GM21528 (cell line): ENCODE measurements around the gene NOS2.
"Not testable (repeated sequence)": the region's sequence is repeated elsewhere in the genome, so short reads cannot be mapped to it uniquely, and the experiment has no call there.

Source experiments
- ATAC-seq: cut with Tn5 transposase; IDR thresholded peaks from one replicate; pipeline ENCODE4 v1.9.1; 2021; ENCODE audit warnings: mild to moderate bottlenecking, moderate library complexity; ENCODE audit not compliant: unreplicated experiment, low FRiP score

Gene NOS2

DNA sequence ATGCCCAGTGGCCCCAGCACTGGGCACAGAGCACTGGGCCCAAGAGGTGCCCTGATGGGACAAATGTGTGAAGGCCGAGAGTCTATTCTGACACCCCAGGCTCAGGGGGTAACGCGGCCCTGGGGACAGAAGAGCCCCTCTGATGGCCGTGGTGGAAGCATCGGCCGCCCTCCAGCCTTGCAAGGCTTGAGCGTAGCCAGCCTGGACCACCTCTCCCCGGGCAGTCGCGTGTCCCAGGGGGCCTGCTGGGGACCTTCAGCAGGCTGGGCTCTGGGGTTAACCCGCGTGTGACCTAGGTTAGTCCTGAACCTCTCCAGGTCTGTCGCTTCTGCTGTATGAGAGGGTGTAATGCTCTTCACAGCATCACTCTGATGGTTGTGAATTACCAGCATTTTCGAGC lies 40.8 kb downstream of the NOS2 start:
- no peak for ATAC-seq

DNA sequence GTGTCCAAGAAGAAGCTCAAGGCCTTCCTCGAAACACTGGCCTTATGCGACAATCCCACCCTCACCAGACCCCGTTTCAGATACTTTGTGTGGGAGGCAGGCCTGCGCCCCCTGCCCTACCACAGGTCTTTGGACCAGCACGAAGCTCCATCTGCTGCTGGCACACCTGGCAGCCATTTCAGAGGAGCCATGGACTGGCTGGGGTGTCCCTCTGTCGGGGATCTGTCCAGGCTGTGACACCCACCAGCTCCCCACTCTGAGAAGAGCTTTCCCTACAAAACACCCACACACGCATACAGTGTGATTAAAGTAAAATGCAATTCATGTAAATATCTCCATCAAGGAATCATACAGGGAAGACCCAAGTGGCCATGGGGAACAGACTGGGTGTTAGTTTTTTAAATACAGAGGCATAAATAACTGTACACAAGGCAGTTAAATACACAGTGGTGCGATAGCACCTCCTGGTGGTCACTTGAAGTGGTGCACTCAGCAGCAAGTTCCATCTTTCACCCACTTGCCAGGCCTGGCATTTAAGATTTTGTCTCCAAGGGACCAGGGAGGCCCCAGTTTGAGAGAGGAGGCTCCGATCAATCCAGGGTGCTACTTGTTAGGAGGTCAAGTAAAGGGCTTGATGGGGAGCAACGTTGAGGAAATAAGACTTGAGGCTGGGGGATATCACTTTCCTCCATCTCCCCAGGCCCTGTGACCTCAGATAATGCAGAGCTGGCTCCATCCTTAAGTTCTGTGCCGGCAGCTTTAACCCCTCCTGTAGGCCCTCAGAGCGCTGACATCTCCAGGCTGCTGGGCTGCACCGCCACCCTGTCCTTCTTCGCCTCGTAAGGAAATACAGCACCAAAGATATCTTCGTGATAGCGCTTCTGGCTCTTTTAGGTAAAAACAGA lies 43.6 kb downstream of the NOS2 start:
- ATAC-seq = no peak

DNA sequence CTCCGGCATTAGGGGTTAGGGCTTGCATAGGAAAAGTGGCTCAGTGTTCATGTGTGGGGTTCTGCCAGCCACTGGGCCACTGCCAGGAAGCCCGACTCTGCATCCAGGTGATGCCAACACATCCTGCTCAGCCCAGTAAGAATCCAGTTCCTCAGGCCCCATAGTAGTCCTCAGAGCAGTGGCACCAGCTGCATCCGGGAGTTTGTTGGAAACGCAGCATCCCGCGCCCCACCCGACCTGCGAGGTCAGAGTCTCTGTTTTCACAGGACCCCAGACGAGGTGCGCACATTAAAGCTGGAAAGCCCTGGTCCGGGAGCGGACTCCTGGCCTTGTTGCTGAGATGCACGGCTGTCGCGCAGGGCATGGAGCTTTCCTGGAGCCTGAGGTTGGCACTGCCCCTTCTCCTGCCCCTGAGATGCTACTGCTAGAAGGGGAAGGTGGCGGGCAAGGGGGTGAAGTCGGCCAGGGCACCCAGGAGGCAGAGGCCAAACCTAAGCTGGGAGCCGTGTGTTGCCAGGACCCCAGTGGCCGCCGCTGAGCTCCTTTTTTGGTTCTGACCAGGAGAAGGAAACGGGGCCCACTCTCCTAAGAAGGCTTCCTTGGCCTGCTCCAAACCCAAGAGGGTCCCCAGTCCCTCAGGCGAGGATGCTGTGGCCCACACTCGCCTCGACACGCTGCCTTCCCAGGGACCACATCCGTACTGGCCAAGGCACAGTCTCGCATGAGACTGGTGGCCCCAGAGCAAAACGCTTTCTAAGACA lies 44.4 kb downstream of the NOS2 start:
- ATAC-seq = no peak

DNA sequence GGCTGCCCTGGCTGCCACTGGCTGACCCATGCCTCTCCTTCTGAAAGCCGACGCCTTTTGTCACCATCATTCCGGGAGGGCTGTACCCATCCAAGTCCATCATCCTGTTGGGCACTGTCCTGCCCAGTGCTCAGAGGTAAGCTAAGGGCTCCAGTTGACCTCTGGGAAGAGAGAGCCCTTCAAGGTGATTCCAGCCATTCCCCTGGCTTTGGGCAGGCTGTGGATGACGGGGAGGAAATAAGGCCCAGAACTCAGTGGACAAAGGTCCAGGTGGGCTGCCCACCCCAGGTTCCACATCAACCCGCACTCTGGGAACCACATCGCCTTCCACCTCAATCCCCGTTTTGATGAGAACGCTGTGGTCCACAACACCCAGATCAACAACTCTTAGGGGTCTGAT lies 45.8 kb downstream of the NOS2 start:
- no peak for ATAC-seq

DNA sequence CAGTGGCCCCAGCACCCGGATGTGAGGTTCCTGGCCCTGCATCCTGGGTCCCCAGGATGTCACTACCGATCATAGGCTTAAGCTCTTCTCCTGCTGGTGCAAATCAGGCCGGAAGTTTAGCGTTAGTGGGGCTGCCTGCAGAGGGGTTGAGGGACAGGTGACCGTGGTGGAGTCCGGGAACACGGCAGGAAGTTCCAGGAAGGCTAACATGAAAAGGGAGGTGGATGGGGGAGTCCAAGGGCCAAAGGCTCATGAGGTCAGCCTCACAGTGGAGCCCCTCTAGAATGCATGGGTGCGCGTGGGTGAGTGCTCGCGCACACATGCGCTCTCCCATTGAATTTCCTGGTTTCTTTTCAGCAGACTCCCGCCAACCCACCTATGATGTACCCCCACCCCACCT lies 46.6 kb downstream of the NOS2 start:
- ATAC-seq = not testable (repeated sequence)

DNA sequence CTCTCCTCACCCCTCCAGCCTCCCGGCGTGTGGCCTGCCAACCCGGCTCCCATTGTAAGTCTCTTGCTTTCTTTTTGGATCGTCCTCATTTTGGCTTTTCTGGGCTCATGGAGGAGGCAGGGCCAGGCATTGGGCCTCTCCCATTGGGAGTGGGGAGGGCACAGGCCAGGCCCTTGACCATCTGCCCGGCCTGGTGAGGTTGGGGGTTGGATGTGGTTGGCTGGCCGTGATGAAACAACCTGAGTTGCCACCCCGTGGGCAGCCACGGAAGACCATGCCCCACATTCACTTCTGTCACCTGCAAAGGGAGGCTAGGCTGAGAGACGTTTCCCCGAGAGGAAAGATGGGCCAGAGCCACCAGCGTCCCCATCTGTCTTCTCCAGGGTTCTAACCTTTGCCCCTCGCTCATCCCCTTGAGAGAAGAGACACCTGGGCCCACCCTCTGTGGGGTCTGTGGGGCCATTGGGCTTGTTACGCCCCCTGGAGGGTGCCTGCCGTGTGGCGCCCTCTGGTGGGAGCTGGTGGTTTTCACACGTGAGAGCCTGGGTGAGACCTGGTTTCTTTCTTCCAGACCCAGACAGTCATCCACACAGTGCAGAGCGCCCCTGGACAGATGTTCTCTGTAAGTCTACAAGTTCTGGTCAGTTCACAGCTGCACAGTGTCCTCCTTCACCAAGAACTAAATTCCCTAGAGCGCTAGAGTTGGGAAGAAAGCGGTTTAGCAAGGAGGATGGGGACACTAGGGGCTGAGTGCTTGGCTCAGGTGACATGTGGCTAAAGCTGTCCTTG lies 47.3 kb downstream of the NOS2 start:
- ATAC-seq = not testable (repeated sequence)

DNA sequence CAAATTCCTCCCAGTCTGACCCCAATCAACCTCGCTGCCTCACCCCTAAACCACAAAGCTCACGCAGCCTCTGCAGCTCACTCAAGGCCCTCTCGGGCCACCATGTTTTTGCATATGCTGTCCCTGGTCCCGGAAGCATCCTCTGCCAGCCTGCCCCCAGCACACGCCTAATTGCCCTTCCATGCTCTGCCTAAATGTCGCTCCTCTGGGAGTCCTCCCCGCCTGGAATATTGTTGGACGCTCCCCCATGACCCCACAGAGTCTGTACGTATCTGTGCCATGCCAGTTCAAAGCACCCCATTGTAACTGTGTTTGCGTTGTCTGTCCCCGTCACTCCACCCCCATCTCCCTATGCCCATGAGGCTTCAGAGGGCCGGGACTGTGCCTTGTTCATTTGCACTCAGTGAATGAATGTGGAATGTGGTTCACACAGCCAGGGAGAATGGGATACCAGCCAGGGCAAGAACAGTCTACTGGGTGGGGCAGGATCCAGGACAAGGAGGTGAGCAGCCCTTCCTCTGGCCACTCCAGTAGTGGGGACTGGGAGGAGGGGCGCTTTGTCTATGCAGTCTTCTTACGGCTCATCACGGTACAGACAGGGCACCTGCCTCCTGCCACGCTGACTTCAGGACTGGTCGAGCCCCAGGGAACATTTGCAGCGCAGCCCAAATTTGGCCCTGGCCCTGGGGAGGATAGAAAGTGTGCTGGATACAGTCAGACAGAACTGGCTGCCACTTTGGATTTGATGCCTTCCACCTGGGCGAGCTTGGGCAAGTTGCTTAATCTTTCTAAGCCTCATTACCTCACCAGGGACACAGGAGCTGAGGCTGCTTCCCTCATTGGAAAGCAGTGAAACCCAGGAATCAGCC lies 48.5 kb downstream of the NOS2 start:
- ATAC-seq = no peak

DNA sequence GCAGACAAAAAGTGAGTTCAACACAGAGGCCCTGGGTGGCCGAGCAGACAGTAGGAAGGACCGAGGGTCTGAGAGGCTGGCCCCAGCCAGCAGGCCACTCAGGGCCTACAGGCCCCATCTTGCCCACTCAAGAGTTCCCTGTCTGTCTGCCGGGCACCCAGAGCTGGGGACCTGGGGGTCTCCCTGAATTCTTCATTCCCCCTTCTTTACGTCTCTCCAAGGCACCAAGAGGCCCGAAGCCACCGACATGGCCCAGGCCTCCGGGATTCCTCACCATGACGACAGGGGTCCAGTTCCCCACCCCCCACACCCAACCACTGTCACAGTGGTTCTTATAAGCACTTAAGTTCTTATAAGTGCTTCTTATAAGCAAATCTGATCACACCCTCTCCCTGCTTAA lies 49.2 kb downstream of the NOS2 start:
- ATAC-seq = no peak

DNA sequence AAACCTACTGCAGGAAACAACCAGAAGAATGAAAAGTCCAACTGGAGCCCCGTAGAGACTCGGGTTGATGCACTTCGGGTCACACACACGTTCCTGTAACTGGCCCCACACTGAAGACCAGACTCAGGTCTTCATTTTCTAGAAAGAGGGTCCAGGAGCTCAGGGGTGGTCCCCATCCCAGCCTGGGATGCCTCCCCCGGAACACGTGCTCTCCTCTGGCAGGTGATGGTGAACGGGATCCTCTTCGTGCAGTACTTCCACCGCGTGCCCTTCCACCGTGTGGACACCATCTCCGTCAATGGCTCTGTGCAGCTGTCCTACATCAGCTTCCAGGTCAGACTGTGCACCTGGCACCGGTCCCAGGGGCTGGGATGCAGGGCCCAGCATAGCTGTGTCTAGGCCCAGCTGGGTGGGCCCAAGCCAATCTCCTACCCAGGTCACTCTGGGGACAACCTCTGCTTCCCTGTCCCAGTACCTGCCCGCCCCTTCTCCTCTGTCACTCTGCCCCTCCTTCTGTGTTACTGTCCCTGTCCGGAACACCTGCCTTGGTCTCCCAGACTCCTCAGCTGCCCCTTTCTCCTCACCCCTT lies 50.7 kb downstream of the NOS2 start:
- not testable (repeated sequence) for ATAC-seq

DNA sequence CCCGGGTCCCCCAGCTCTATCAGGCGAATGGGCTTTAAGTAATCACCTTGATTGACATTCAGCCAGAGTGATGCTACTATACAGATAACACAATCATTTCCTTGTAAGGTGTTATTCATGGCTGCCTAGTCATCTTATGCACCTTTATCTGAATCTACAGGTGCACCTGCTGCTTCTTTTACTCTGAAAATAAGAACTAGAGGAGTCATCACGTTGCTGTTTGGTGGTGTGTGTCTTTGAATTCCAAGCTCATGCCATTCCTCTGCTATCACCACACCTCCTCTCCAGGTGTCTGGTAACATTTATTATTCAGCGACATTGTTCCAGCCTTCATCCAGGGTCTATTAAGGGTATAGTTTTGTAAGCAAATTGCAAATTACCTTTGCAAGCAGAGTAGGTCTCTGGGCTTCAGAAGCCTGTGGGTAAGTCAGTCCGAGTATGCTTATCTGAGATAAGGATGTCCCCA lies 51.9 kb downstream of the NOS2 start:
- no peak for ATAC-seq

DNA sequence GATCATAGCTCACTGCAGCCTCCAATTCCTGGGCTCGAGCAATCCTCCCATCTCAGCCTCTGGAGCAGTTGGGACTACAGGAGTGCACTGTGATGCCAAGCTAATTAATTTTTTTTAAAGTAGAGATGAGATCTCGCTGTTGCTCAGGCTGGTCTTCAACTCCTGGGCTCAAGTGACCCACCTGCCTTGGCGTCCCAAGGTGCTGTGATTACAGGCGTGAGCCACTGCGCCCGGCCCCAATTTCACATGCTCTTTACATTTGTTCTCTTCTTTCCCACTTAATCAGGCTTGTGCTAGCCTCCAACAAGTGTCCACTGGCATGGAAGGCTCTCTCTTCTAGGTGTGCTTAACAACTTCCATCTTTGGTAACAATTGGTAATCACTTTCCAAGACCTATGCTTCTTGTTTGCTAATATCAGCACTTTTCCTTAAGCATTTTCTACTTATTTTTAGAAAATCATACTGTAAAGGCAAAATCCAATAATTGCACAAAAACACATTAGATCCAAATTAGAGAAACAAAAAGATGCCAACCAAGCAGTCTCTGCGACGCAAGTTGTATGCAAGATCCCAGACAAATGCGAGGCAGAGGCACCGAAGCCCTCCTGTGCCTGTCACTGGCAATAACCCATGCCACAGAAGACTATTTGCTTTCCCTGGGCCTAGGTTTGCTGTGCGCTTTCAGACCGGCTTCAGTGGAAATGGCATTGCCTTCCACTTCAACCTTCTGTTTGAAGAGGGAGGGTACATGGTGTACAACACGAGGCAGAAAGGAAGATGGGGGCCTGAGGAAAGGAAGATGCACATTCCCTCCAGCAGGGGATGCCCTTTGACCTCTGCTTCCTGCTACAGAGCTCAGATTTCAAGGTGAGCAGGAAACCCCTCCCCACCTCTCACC lies 52.6 kb downstream of the NOS2 start:
- no peak for ATAC-seq

DNA sequence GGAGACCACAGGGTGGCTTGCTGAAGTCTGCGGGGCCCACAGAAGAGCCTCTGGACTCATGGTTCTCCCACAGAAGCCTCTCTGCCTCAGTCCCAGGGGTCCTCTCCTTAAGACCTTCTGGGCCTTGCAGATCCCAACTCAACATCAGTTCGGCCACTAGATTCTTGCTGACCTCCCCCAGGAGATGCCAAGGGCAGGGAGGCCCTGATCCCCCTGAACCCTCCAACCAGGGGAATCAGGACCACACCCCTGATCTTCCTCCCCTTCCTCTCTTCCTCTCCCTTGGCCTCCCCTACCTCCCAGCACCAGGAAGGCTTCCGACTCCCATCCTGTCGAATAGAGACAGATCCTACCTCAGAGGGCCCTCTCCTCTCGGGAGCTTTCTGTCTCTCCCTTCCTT lies 53.4 kb downstream of the NOS2 start:
- ATAC-seq = no peak

DNA sequence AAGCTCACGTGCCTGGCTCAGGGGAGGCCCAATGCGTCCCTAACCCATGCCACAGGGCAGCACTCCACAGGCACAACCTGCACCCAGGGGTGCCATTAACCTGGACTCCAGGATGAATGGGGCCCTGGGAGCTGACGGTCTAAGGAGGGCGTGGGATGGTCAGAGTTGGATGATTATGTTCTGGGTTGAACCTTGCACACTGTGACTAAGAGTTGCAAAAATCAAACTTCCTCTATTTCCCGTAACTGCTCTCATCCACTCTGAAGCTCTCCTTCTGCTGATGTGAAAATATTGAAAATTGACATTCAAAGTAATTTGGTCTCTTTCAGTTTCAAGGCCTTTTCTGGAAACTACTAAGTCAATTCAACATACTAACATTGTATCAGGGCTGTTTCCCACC lies 54.0 kb downstream of the NOS2 start:
- not testable (repeated sequence) for ATAC-seq

DNA sequence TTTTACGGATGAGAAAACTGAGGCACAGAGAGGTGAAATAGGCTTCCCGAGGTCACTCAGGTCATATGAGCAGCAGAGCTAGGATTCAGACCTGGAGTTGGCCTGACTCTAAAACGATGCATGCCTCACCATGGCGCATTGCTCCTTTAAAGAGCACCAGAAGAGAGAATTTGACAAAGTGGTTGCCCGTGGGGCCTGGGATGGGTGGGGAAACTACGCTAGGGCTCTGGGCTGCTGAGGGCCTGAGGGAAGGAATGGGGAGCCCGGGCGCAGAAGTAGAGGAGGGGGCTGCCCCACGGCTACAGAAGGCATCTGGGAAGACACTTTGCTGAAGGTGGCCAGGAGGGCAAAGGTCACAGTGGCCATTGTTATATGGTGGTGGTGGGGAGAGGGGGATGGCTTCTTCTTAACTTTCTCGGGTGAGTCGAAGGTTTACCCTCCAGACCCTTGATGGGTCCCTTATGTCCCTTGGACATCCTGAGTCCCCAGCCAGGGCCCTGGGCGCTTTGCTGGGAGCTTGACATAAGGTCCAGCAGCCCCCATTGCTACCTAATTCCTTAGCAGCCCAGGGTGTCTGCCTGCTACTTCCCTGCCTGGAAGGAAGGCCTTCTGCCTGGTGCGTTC lies 55.0 kb downstream of the NOS2 start:
- not testable (repeated sequence) for ATAC-seq

DNA sequence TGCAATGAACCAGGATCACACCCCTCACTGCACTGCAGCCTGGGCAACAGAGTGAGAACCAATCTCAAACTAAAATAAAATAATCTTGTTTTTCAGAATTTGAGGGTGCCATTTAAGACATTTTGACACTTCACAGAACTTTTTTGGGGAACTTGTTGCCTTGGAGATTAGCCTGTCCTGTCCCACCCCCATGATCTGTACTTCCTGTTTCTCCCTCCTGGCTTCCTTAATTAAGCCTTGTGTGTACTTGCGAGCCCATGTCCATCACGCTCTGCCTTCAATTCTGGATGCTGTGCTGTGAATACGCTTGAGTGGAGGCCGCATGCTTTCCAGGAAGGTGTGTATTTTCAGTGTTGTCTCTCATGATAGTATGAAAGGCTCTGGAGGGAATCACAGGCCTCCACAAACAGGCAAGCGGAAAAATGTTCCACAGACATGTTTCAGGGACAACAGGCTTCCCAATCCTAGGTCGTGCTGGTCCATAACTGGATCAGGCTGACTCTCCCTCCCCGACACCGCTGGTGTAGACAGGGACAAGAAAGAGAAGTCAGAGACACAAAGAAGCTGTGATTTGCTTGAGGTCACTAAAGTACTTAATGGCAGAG lies 56.9 kb downstream of the NOS2 start:
- no peak for ATAC-seq

DNA sequence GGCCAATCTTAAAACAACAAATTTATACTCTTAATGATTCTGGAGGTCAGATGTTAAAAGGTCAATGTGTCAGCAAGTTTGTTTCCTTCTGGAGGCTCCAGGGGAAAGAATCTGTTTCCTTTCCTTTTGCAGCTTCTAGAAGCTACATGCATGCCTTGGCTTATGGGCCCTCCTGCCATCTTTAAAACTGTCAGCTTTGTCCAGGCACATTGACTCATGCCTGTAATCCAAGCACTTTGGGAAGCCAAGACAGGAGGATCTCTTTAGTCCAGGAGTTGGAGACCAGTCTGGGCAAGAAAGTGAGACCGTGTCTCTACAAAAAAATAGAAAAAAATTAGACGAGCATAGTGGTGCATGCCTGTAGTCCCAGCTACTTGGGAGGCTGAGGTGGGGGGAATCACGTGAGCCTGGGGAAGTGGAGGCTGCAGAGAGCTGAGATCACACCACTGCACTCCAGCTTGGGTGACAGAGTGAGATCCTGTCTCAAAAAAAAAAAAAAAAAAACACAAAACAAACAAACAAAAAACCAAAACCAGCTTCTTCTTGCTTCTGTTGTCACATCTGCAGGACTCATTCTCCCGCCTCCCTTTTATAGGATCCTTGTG lies 58.3 kb downstream of the NOS2 start:
- ATAC-seq = no peak

DNA sequence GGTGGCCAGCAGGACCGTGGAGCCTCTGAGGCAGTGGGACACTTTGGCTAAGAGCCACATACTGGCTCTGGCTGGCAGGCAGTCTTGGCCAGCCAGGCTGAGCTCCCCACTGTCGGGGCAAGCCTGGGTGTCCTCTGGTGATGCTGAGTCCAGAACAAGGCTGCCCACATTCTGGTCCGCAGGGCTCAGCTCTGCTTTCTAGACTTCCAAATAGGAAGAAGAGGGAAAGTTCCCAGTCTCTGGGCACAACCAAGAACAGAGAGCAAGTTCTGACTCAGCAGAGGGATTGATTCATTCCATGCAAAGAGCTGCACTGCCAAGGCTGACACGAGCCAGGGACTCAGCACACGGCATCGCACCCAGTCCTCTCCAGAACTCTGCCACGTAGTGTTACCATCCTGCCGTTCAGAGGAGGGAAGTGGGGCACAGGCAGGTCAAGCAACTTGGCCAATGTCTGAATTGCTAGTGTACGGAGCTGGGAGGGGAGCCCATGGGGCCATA lies 58.9 kb downstream of the NOS2 start:
- no peak for ATAC-seq
